B cell (primary cell): ENCODE data around the gene PTPRN2. TPM values are rescaled to one million over a fixed set of nuclear protein-coding genes. Genes with fewer than 3 reads are reported as not detected.

Experiments used
- ATAC-seq: fragments of 200-7000 bp; cut with Tn5 transposase; one replicate; pipeline ENCODE4 v1.10.0; 2021; ENCODE audit warnings: low read depth, mild to moderate bottlenecking, moderate number of reproducible peaks, moderate library complexity
- CTCF ChIA-PET: fragments of 350-600 bp; sonication (Branson Sonifier 250); formaldehyde crosslinking; loops from one replicate; lab custom pipeline; 2021; ENCODE audit warnings: antibody characterized with exemption, inconsistent platforms; lab: Charles Lee
- POLR2A ChIA-PET: fragments of 350-600 bp; sonication (Branson Sonifier 250); formaldehyde crosslinking; loops from one replicate; lab custom pipeline; 2021; ENCODE audit warnings: antibody characterized with exemption; lab: Charles Lee
- DNase-seq: peaks from one replicate; pipeline ENCODE4 v3.0.0; 2013
- H2AFZ ChIP-seq: 2 replicates; pipeline ENCODE4 v1.6.1; 2012; ENCODE audit warnings: mild to moderate bottlenecking, low read depth, low read length; ENCODE audit not compliant: insufficient read depth, poor library complexity, severe bottlenecking
- H3K27ac ChIP-seq, 2 donors: 1 replicate in 1 of 2; 2 replicates in 1 of 2; pipeline ENCODE4 v1.5.1; 2012 to 2013; ENCODE audit warnings: low read length in 2 of 2, mild to moderate bottlenecking in 2 of 2, moderate library complexity in 1 of 2
- H3K27me3 ChIP-seq, 4 experiments: fragments of 200-600 bp in 1 of 4; sonication (generic) in 1 of 4; replicated peaks in 1 of 4; 1 replicate in 2 of 4; 2 replicates in 2 of 4; pipeline versions ENCODE4 v1.6.1 to v1.7.0; 2013 to 2016; ENCODE audit warnings: low read length in 3 of 4, mild to moderate bottlenecking in 2 of 4, mixed read lengths in 1 of 4, moderate library complexity in 1 of 4; ENCODE audit not compliant: insufficient read depth in 4 of 4, control insufficient read depth in 3 of 4; ENCODE audit errors: control extremely low read depth in 1 of 4
- H3K36me3 ChIP-seq, 2 experiments: replicated peaks in 1 of 2; 1 replicate in 1 of 2; 2 replicates in 1 of 2; pipeline versions ENCODE4 v1.6.1 to v1.7.1; 2013; ENCODE audit warnings: low read length in 1 of 2; ENCODE audit not compliant: insufficient read depth in 2 of 2, control insufficient read depth in 1 of 2; ENCODE audit errors: control extremely low read depth in 1 of 2, extremely low read depth in 1 of 2
- H3K4me1 ChIP-seq, 2 donors: fragments of 200-600 bp in 1 of 2; sonication (generic) in 1 of 2; 1 replicate in 1 of 2; 2 replicates in 1 of 2; pipeline versions ENCODE4 v1.5.1 to v1.6.1; 2013 to 2017; ENCODE audit warnings: low read length in 2 of 2; ENCODE audit not compliant: control insufficient read depth in 2 of 2, insufficient read depth in 2 of 2
- H3K4me2 ChIP-seq: replicated peaks from 2 replicates; pipeline ENCODE3; 2012; ENCODE audit warnings: mild to moderate bottlenecking, low read depth, low read length; ENCODE audit not compliant: poor library complexity, severe bottlenecking
- H3K4me3 ChIP-seq, 5 experiments: fragments of 200-600 bp in 1 of 5; sonication (generic) in 1 of 5; 1 replicate in 3 of 5; 2 replicates in 2 of 5; pipeline versions ENCODE4 v1.5.1 to v1.7.0; 2011 to 2016; ENCODE audit warnings: low read length in 4 of 5, mild to moderate bottlenecking in 4 of 5, low read depth in 2 of 5, control low read depth in 1 of 5, moderate library complexity in 1 of 5; ENCODE audit not compliant: insufficient read depth in 1 of 5; ENCODE audit errors: control extremely low read depth in 1 of 5, extremely low read depth in 1 of 5
- H3K79me2 ChIP-seq: fragments of 200-600 bp; sonication (generic); one replicate; pipeline ENCODE4 v1.6.0; 2016; ENCODE audit warnings: low read length; ENCODE audit not compliant: control insufficient read depth, insufficient read depth
- H3K9ac ChIP-seq: fragments of 200-600 bp; sonication (generic); 2 replicates; pipeline ENCODE4 v1.6.1; 2017; ENCODE audit warnings: mild to moderate bottlenecking, low read length, moderate library complexity
- H3K9me3 ChIP-seq, 3 donors: one replicate each; pipeline versions ENCODE4 v1.6.1 to v1.7.1; 2013; ENCODE audit warnings: low read length in 2 of 3; ENCODE audit not compliant: control insufficient read depth in 2 of 3, insufficient read depth in 1 of 3; ENCODE audit errors: control extremely low read depth in 1 of 3
- H4K20me1 ChIP-seq: 2 replicates; pipeline ENCODE4 v1.6.0; 2012; ENCODE audit warnings: mild to moderate bottlenecking, low read length; ENCODE audit not compliant: insufficient read depth, control insufficient read depth, poor library complexity, severe bottlenecking
- H3K27ac Mint-ChIP-seq: one replicate; pipeline ENCODE4 v1.8.0; 2021; ENCODE audit warnings: mixed read lengths
- H3K27me3 Mint-ChIP-seq: one replicate; pipeline ENCODE4 v1.8.0; 2021; ENCODE audit warnings: mixed read lengths
- H3K4me1 Mint-ChIP-seq: one replicate; pipeline ENCODE4 v1.8.0; 2021; ENCODE audit warnings: mixed read lengths
- H3K4me3 Mint-ChIP-seq: one replicate; pipeline ENCODE4 v1.8.0; 2021; ENCODE audit warnings: mixed read lengths
- H3K9me3 Mint-ChIP-seq: one replicate; pipeline ENCODE4 v1.8.0; 2022; ENCODE audit warnings: mixed read lengths; ENCODE audit not compliant: insufficient read depth
- CTCF ChIP-seq: fragments of 200-600 bp; IDR thresholded peaks from one replicate; pipeline ENCODE4 v1.8.0; 2022; ENCODE audit warnings: antibody characterized with exemption, mild to moderate bottlenecking
- EZH2 ChIP-seq: IDR thresholded peaks from 2 replicates; pipeline ENCODE4 v1.6.1; 2012; ENCODE audit warnings: borderline replicate concordance, low read depth, mild to moderate bottlenecking, moderate library complexity, low read length; ENCODE audit not compliant: insufficient read depth, poor library complexity, severe bottlenecking
- WGBS: methylation state at CpG from one replicate; pipeline ENCODE4 v1.1.5; 2013; ENCODE audit warnings: missing lambda C conversion rate; ENCODE audit not compliant: insufficient coverage; 5-methylcytosine and 5-hydroxymethylcytosine counted together
- intact Hi-C: fragments of 100-400 bp; cut with micrococcal nuclease; formaldehyde crosslinking; loops from one replicate; pipeline ENCODE4 v1.10.0; 2022
- polyA plus RNA-seq: library from polyadenylated mRNA; depleted of rRNA; stranded (reverse); fragments of >200 nt; gene quantifications from 2 replicates; pipeline ENCODE4 v1.2.3, GENCODE V29; 2012
- total RNA-seq, 2 donors: library from RNA; stranded (reverse); fragments of 120-200 nt in 1 of 2; gene quantifications; 1 replicate in 1 of 2; 2 replicates in 1 of 2; pipeline versions ENCODE4 v1.2.3 to v1.2.4, GENCODE V29; 2013 to 2022

Gene PTPRN2
- total and polyA plus RNA-seq, 2 donors (not counting 1 experiment from before 2014, with no cell fraction given): 2.0 to 5.0 TPM

- Histone ChIP-seq H3K4me3 (no peak overlapping the region), H3K9ac (no peak overlapping the region), H3K27me3 (no peaks in the 10 kb centered on the region), H3K4me1 (no peaks in the 10 kb centered on the region), H4K20me1 (no peaks in the 10 kb centered on the region), H2AFZ (no peak overlapping the region), H3K27ac (no peak overlapping the region), H3K79me2 (no peaks in the 10 kb centered on the region), H3K36me3 (no peaks in the 10 kb centered on the region), H3K9me3 (peaks cover 0 to 50% (median 0%) of the 10 kb centered on the region in 3 donors), H3K4me2 (no peak overlapping the region)
- no peaks in the 10 kb centered on the region for H3K9me3 Mint-ChIP-seq
- DNase-seq (no peak), ATAC-seq (no peak)
- ChIA-PET CTCF (no interaction called here), POLR2A (no interaction called here)
- TF ChIP-seq CTCF (no peak), EZH2 (no peak)
- H3K4me3 Mint-ChIP-seq: no peak overlapping the region
- 97% methylated on average over 15 of the region's 25 CpGs for WGBS
- intact Hi-C loops: no loop called here
- no peak overlapping the region for H3K27ac Mint-ChIP-seq
- no peaks in the 10 kb centered on the region for H3K4me1 Mint-ChIP-seq
- H3K27me3 Mint-ChIP-seq: no peaks in the 10 kb centered on the region
These were observed 872.3 kb downstream of the PTPRN2 start for GRCh38 chr7:157715071-157715937.
